ENCODE measurements around the gene FJX1. TPM values are rescaled to one million over a fixed set of nuclear protein-coding genes. Genes with fewer than 3 reads are reported as not detected.

FJX1 gene
- total RNA-seq, 2 donors from 2014 or later: 11.7 to 17.4 TPM

DNA sequence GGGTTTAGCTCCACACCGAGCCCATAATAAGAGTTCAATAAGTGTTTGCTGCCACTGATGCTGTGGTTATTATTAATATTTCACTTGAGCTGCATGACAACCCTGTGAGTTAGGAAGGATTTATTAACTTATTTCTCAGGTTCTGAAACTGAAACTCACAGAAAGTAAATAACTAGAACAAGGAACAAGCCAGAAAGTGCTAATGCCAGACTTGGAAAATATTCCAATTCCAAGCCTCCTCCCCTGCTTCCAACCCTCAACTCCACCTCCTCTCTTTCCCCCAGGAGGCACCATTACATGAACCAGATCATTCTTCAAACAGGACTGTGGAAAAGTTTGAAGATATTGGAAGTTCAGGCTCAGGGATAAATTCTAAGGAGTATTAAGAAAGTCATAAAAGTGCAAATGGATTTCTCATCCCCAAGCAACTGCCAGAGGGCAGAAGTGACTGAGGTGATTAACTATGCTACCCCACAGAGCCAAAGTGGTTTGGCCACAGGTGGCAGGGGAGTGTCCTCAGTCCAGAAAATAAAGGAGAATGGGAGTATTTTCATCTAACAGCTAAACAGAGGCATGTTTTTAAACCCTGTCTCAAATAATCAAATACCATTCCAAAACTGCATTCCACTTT lies 3.2 kb upstream of the FJX1 start:
- Histone ChIP-seq H3K4me3 (ENCODE audit: low read length) (no peak overlapping the region), H3K4me1 (ENCODE audit: control insufficient read depth, insufficient read depth, low read length) (peaks cover 3% of the 10 kb centered on the region), H3K27ac (ENCODE audit: low read depth, low read length) (no peak overlapping the region), H3K36me3 (ENCODE audit: control insufficient read depth, insufficient read depth, low read length) (no peaks in the 10 kb centered on the region), H3K9ac (ENCODE audit: extremely low read depth, low read length, poor library complexity, severe bottlenecking) (no peak overlapping the region), H3K9me3 (ENCODE audit: control insufficient read depth, low read length) (no peaks in the 10 kb centered on the region), H3K27me3 (ENCODE audit: control insufficient read depth, insufficient read depth, low read length, poor library complexity, severe bottlenecking) (peaks cover 17% of the 10 kb centered on the region)
- Mint-ChIP-seq H3K27me3 (ENCODE audit: insufficient read depth) (peaks cover 58% of the 10 kb centered on the region), H3K27ac (no peak overlapping the region), H3K36me3 (ENCODE audit: low read depth) (no peaks in the 10 kb centered on the region), H3K4me3 (no peak overlapping the region), H3K9me3 (peaks cover 1% of the 10 kb centered on the region), H3K4me1 (peaks cover 4% of the 10 kb centered on the region)
- no peak for DNase-seq
- 92 to 100% methylated on average over 1 of the region's 1 CpG for WGBS, 2 experiments (ENCODE audit: insufficient coverage in 1 of 2, insufficient read length in 1 of 2)
- TF ChIP-seq, protein P1, sequence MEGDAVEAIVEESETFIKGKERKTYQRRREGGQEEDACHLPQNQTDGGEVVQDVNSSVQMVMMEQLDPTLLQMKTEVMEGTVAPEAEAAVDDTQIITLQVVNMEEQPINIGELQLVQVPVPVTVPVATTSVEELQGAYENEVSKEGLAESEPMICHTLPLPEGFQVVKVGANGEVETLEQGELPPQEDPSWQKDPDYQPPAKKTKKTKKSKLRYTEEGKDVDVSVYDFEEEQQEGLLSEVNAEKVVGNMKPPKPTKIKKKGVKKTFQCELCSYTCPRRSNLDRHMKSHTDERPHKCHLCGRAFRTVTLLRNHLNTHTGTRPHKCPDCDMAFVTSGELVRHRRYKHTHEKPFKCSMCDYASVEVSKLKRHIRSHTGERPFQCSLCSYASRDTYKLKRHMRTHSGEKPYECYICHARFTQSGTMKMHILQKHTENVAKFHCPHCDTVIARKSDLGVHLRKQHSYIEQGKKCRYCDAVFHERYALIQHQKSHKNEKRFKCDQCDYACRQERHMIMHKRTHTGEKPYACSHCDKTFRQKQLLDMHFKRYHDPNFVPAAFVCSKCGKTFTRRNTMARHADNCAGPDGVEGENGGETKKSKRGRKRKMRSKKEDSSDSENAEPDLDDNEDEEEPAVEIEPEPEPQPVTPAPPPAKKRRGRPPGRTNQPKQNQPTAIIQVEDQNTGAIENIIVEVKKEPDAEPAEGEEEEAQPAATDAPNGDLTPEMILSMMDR (conservative IDR thresholded peaks at IDR 0.05): no peak

DNA sequence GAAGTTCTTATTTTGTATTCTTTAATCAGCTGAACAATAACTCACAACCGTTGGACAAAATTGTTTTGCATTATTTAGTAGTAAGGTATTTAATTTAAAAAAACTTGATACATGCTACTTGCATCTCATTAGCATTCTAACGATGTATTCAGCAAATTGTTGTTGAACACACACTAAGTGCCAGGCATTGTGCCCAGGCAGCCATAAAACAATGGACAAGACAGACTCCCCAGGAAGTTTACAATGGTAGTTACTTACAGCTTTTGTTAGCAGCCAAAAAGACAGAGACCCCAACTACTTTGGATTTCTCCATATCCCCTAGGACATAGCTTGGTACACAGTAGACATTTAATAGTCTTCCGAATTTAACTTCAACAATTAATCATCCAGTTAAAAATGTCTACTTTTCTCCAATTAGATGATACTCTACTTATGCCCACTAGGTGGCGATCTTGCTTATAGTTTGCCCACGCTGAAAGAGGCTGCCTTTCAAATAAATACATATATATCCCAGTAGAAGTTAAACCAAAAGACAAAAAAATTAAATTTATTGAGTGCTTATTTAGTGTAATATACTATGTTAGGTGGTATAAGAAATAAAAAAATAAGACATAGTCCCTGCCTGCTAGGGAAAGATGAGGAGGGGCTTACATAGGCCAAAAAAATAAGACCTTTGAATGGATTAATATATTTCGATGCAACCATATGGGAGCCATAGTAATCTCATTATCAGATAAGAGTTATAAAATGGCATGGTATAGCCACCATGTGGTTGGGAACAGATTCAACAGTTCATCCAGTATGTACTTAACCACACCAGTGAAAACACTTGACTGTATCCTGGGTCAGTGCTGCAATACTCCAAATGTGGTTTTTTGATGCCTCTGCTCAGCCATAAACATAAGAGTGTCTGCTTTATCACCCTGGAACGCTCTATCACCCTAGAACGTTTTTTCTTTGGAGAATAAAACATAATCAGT lies 2.0 kb upstream of the FJX1 start:
- H3K9me3 Mint-ChIP-seq: peaks cover 1% of the 10 kb centered on the region
- peaks cover 6% of the 10 kb centered on the region for H3K4me1 Mint-ChIP-seq
- Histone ChIP-seq H3K9ac (ENCODE audit: extremely low read depth, low read length, poor library complexity, severe bottlenecking) (no peak overlapping the region), H3K36me3 (ENCODE audit: control insufficient read depth, insufficient read depth, low read length) (no peaks in the 10 kb centered on the region), H3K27ac (ENCODE audit: low read depth, low read length) (no peak overlapping the region), H3K9me3 (ENCODE audit: control insufficient read depth, low read length) (no peaks in the 10 kb centered on the region), H3K4me3 (ENCODE audit: low read length) (no peak overlapping the region), H3K4me1 (ENCODE audit: control insufficient read depth, insufficient read depth, low read length) (peaks cover 3% of the 10 kb centered on the region), H3K27me3 (ENCODE audit: control insufficient read depth, insufficient read depth, low read length, poor library complexity, severe bottlenecking) (peaks cover 23% of the 10 kb centered on the region)
- peaks cover 61% of the 10 kb centered on the region for H3K27me3 Mint-ChIP-seq (ENCODE audit: insufficient read depth)
- H3K27ac Mint-ChIP-seq: no peak overlapping the region
- WGBS, 2 experiments (ENCODE audit: insufficient coverage in 1 of 2, insufficient read length in 1 of 2): 35 to 46% methylated on average over 4 to 7 of the region's 8 CpGs
- H3K4me3 Mint-ChIP-seq: no peak overlapping the region
- no peaks in the 10 kb centered on the region for H3K36me3 Mint-ChIP-seq (ENCODE audit: low read depth)
- DNase-seq: no peak
- TF ChIP-seq, protein P1 (conservative IDR thresholded peaks at IDR 0.05): peak; percentile 90

DNA sequence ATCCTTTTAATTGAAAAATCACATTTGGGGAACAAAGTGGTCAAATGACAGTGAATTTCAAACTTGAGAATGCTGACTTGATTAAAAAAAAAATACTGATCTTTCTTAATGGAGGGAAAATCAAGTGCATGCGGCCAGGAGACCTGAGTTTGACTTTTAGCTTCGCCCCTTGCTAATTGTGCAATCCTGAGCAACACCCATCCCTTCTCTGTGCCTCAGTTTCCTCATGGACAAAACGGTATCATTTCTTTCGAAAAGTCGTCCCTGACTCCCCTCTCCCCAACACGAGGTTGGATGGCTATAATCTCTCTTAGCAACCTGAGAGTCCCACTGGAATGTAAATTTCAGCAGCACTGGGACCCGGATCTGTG lies 959 bp upstream of the FJX1 start:
- Mint-ChIP-seq H3K4me1 (peaks cover 6% of the 10 kb centered on the region), H3K4me3 (peak overlapping the region; percentile 59), H3K27ac (peak overlapping the region; percentile 58), H3K9me3 (peaks cover 1% of the 10 kb centered on the region), H3K36me3 (ENCODE audit: low read depth) (no peaks in the 10 kb centered on the region), H3K27me3 (ENCODE audit: insufficient read depth) (peaks cover 62% of the 10 kb centered on the region)
- WGBS, 2 experiments (ENCODE audit: insufficient coverage in 1 of 2, insufficient read length in 1 of 2): 62 to 71% methylated on average over 6 to 7 of the region's 7 CpGs
- H3K4me3 ChIP-seq (ENCODE audit: low read length): peak overlapping the region; percentile 74
- TF ChIP-seq, protein P1 (conservative IDR thresholded peaks at IDR 0.05): no peak
- DNase-seq: no peak
- H3K27me3 ChIP-seq (ENCODE audit: control insufficient read depth, insufficient read depth, low read length, poor library complexity, severe bottlenecking): peaks cover 26% of the 10 kb centered on the region
- H3K36me3 ChIP-seq (ENCODE audit: control insufficient read depth, insufficient read depth, low read length): no peaks in the 10 kb centered on the region
- peaks cover 3% of the 10 kb centered on the region for H3K4me1 ChIP-seq (ENCODE audit: control insufficient read depth, insufficient read depth, low read length)
- H3K9ac ChIP-seq (ENCODE audit: extremely low read depth, low read length, poor library complexity, severe bottlenecking): no peak overlapping the region
- H3K9me3 ChIP-seq (ENCODE audit: control insufficient read depth, low read length): no peaks in the 10 kb centered on the region
- no peak overlapping the region for H3K27ac ChIP-seq (ENCODE audit: low read depth, low read length)
